Airway epithelial cell (primary cell): Measurements from ENCODE around the gene CAMK2A. TPM values are rescaled to one million over a fixed set of nuclear protein-coding genes. Genes with fewer than 3 reads are reported as not detected.

ENCODE experiments used
- total RNA-seq: library from RNA; depleted of rRNA; stranded (reverse); fragments of >200 nt; gene quantifications from 2 replicates; pipeline ENCODE4 v1.2.3, GENCODE V29; 2015

CAMK2A gene
- not detected in 2 replicates for total RNA-seq

DNA sequence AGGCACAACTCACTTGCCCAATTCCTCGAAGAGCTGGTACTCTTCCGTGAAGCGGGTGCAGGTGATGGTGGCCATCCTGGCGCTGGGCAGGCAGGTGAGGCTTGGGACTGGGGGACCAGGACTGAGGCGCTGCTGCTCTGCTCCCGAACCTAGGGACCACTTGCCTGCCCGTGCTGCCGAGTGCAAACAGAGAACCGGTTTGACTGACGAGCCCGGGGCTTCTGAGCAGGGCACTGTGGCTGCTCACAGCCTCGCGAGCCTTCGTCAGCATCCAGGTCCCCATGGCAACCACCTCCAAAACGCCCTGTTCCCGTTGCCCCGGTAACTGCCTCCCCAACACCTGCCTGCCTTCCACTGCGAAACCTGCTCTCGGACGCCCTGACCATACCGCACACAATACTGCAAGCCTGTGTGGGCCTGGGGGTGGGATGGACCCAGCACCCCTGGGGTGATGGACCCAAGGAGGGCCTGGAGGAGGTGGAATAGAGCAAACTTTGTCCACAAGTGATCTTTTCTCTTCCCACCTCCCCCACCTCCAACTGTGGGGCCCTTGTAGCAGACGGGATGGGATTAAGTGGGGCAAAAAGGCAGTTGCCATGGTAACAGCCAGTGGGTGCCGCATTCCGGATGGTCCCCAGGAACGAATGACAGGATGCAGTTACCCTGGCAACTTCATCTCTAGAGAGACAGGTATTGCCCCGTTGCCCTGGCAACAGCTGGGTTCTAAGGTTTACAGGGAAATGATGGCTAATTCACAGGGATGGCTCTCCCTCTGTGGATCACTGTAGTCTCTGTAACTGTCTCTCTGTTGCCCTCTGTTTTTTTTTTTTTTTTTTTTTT is at the start of gene CAMK2A:
Gene CAMK2A, minus strand, starts transcription at position 223 of the 840 bp plus-strand sequence. Its CDS starts 148 bp downstream, at position 75.

GRCh38 chr5:150302301-150303069 is 12.9 kb upstream of the CAMK2A start, which contains the start of gene ARSI:
ARSI (minus strand) TSS chr5:150302905; CDS start chr5:150302373, 532 bp downstream.

DNA sequence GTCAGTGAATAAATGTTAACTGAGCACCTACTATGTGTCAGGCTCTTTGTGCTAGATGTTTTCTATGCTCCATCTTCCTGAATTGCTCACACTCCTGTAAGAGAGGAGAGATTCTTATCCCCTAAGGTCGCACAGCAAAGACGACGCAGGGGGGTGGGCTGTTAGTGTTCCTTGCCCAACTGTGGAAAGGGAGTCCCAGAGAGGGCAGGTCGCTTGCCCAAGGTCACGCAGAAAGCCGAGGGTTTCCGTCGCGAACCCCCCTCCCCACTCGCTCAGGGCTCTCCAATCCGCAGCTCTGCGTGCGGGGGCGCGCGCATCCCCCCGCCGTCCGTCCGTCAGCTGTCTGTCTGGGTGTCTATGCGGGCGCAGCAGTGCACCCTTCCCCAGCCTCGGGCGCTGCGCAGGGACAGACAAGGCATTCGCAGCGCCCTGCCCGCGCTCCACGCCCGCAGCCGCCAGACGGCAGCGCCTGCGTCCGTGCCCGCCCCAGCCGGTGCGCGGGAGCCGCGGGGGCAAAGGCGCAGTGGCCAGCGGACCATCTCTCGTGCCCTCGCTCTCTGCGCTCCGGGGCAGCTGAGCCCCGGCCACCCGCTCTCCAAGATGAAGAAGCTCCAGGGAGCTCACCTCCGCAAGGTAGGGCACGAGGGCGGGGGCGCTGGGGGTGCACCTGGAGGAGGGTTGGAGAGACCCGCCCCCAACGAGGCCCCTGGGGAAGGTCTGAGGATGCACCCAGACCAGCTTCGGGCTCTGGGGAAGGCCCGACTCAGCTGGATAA is 99.7 kb downstream of the CAMK2A start, which contains the start of gene SLC6A7:
Gene SLC6A7, plus strand, starts transcription at position 335 of the 775 bp plus-strand sequence. Its CDS starts 266 bp downstream, at position 601.

Other genes with a start within 250 kb of the CAMK2A start
- 0.09 TPM in 1 of 2 replicates, not detected in the other for gene CSF1R, start 203.2 kb downstream of the CAMK2A start, total RNA-seq
- gene PDGFRB, start 133.9 kb downstream of the CAMK2A start, total RNA-seq: 3.9 and 4.9 TPM in 2 replicates
- not detected in 2 replicates for gene CDX1, start 123.0 kb downstream of the CAMK2A start, total RNA-seq
- not detected in 2 replicates for gene SLC6A7, start 99.7 kb downstream of the CAMK2A start, total RNA-seq
- gene ARSI, start 13.1 kb upstream of the CAMK2A start, total RNA-seq: 3.3 and 5.8 TPM in 2 replicates
- 43.8 and 52.5 TPM in 2 replicates for gene TCOF1, start 67.9 kb upstream of the CAMK2A start, total RNA-seq
- gene CD74, start 123.1 kb upstream of the CAMK2A start, total RNA-seq: 7.5 and 9.1 TPM in 2 replicates
- 3,217 and 4,159 TPM in 2 replicates for gene RPS14, start 160.0 kb upstream of the CAMK2A start, total RNA-seq
- 129 and 169 TPM in 2 replicates for gene NDST1, start 218.4 kb upstream of the CAMK2A start, total RNA-seq